H9 (cell line): ENCODE data around the gene ROBO1. TPM values are rescaled to one million over a fixed set of nuclear protein-coding genes. Genes with fewer than 3 reads are reported as not detected.

Source experiments
- DNase-seq: peaks from one replicate; pipeline ENCODE4 v3.0.0-alpha.2; 2017
- H2AFZ ChIP-seq: one replicate; pipeline ENCODE4 v1.6.1; 2013; ENCODE audit warnings: mild to moderate bottlenecking, low read length, control low read depth, moderate library complexity
- H2AK5ac ChIP-seq: 2 replicates; pipeline ENCODE4 v1.6.1; 2013; ENCODE audit warnings: low read length, control low read depth, mixed read lengths; ENCODE audit not compliant: insufficient read length
- H2BK120ac ChIP-seq: one replicate; pipeline ENCODE4 v1.6.1; 2013; ENCODE audit warnings: low read depth, mild to moderate bottlenecking, low read length, control low read depth, inconsistent platforms; ENCODE audit not compliant: poor library complexity, severe bottlenecking
- H2BK12ac ChIP-seq: 2 replicates; pipeline ENCODE4 v1.6.1; 2013; ENCODE audit warnings: low read length, control low read depth, mixed read lengths, low read depth; ENCODE audit not compliant: insufficient read length
- H2BK15ac ChIP-seq: 2 replicates; pipeline ENCODE4 v1.6.1; 2013; ENCODE audit warnings: low read depth, low read length, control low read depth
- H2BK20ac ChIP-seq: one replicate; pipeline ENCODE4 v1.6.1; 2013; ENCODE audit warnings: low read depth, mild to moderate bottlenecking, low read length, control low read depth, inconsistent platforms; ENCODE audit not compliant: poor library complexity, severe bottlenecking
- H2BK5ac ChIP-seq: 2 replicates; pipeline ENCODE4 v1.6.1; 2013; ENCODE audit warnings: low read length, control low read depth, mixed read lengths; ENCODE audit not compliant: insufficient read length
- H3K14ac ChIP-seq: 2 replicates; pipeline ENCODE4 v1.6.1; 2013; ENCODE audit warnings: low read length, control low read depth; ENCODE audit not compliant: insufficient read depth
- H3K18ac ChIP-seq: 2 replicates; pipeline ENCODE4 v1.6.1; 2013; ENCODE audit warnings: low read depth, mild to moderate bottlenecking, mixed read lengths, low read length, control low read depth; ENCODE audit not compliant: insufficient read length
- H3K23ac ChIP-seq: 2 replicates; pipeline ENCODE4 v1.6.1; 2013; ENCODE audit warnings: low read length, control low read depth, mixed read lengths, low read depth; ENCODE audit not compliant: insufficient read length
- H3K23me2 ChIP-seq: 2 replicates; pipeline ENCODE4 v1.6.1; 2013; ENCODE audit warnings: low read depth, mild to moderate bottlenecking, mixed read lengths, low read length, control low read depth; ENCODE audit not compliant: insufficient read length, poor library complexity, severe bottlenecking
- H3K27ac ChIP-seq: 2 replicates; pipeline ENCODE4 v1.5.1; 2013; ENCODE audit warnings: low read length, control low read depth, mixed read lengths, low read depth; ENCODE audit not compliant: insufficient read length
- H3K27me3 ChIP-seq: 2 replicates; pipeline ENCODE4 v1.6.1; 2013; ENCODE audit warnings: low read length, control low read depth, inconsistent platforms; ENCODE audit not compliant: insufficient read depth
- H3K4ac ChIP-seq: 2 replicates; pipeline ENCODE4 v1.6.1; 2013; ENCODE audit warnings: low read depth, mild to moderate bottlenecking, control low read depth, inconsistent platforms, low read length, moderate library complexity
- H3K4me1 ChIP-seq: 2 replicates; pipeline ENCODE4 v1.6.1; 2013; ENCODE audit warnings: low read length, control low read depth, inconsistent platforms; ENCODE audit not compliant: insufficient read depth
- H3K4me2 ChIP-seq: 2 replicates; pipeline ENCODE4 v1.6.1; 2013; ENCODE audit warnings: low read length, control low read depth, mixed read lengths; ENCODE audit not compliant: insufficient read length, insufficient read depth
- H3K56ac ChIP-seq: 2 replicates; pipeline ENCODE4 v1.6.1; 2013; ENCODE audit warnings: low read depth, mild to moderate bottlenecking, mixed read lengths, low read length, control low read depth; ENCODE audit not compliant: insufficient read length
- H3K79me1 ChIP-seq: 2 replicates; pipeline ENCODE4 v1.6.1; 2013; ENCODE audit warnings: low read depth, mild to moderate bottlenecking, moderate library complexity, low read length, control low read depth, inconsistent platforms; ENCODE audit not compliant: insufficient read depth, poor library complexity, severe bottlenecking
- H3K79me2 ChIP-seq: 2 replicates; pipeline ENCODE4 v1.6.1; 2013; ENCODE audit warnings: low read length, control low read depth, inconsistent platforms; ENCODE audit not compliant: insufficient read depth
- H3K9ac ChIP-seq: 2 replicates; pipeline ENCODE4 v1.6.1; 2013; ENCODE audit warnings: low read length, control low read depth, mixed read lengths; ENCODE audit not compliant: insufficient read length; ENCODE audit errors: extremely low read depth
- H3K9me3 ChIP-seq: one replicate; pipeline ENCODE4 v1.6.1; 2013; ENCODE audit warnings: low read depth, low read length, inconsistent platforms; ENCODE audit not compliant: control insufficient read depth
- H3T11ph ChIP-seq: one replicate; pipeline ENCODE4 v1.6.1; 2013; ENCODE audit warnings: mild to moderate bottlenecking, low read length, control low read depth, inconsistent platforms
- H4K20me1 ChIP-seq: one replicate; pipeline ENCODE4 v1.6.1; 2013; ENCODE audit not compliant: control insufficient read depth, insufficient read length, insufficient read depth
- H4K5ac ChIP-seq: 2 replicates; pipeline ENCODE4 v1.6.1; 2013; ENCODE audit warnings: low read depth, mild to moderate bottlenecking, mixed read lengths, low read length, control low read depth; ENCODE audit not compliant: insufficient read length
- H4K8ac ChIP-seq: replicated peaks from 2 replicates; pipeline ENCODE4 v1.6.1; 2013; ENCODE audit warnings: low read length, control low read depth, mixed read lengths, low read depth; ENCODE audit not compliant: insufficient read length
- H4K91ac ChIP-seq: 2 replicates; pipeline ENCODE4 v1.6.1; 2013; ENCODE audit warnings: low read depth, mild to moderate bottlenecking, moderate library complexity, mixed read lengths, low read length, control low read depth; ENCODE audit not compliant: insufficient read length
- H3K27ac Mint-ChIP-seq, 3 experiments: 2 replicates in 2 of 3; 3 replicates in 1 of 3; pipeline ENCODE4 v1.8.0; 2020 to 2021; ENCODE audit warnings: mixed read lengths in 3 of 3, mild to moderate bottlenecking in 1 of 3, moderate library complexity in 1 of 3
- H3K27me3 Mint-ChIP-seq: 2 replicates; pipeline ENCODE4 v1.8.0; 2021; ENCODE audit warnings: low read depth, mild to moderate bottlenecking, moderate library complexity, mixed read lengths
- H3K36me3 Mint-ChIP-seq, 3 experiments: 2 replicates in 2 of 3; 3 replicates in 1 of 3; pipeline ENCODE4 v1.8.0; 2020 to 2021; ENCODE audit warnings: low read depth in 3 of 3, mixed read lengths in 3 of 3; ENCODE audit not compliant: insufficient read depth in 1 of 3
- H3K4me1 Mint-ChIP-seq, 2 experiments: 2 replicates each; pipeline ENCODE4 v1.8.0; 2020; ENCODE audit warnings: mixed read lengths in 2 of 2
- H3K4me3 Mint-ChIP-seq, 2 experiments: 2 replicates in 1 of 2; 3 replicates in 1 of 2; pipeline ENCODE4 v1.8.0; 2020 to 2021; ENCODE audit warnings: mild to moderate bottlenecking in 2 of 2, mixed read lengths in 2 of 2, moderate library complexity in 1 of 2
- H3K9me3 Mint-ChIP-seq, 2 experiments: 2 replicates in 1 of 2; 3 replicates in 1 of 2; pipeline ENCODE4 v1.8.0; 2020; ENCODE audit warnings: mild to moderate bottlenecking in 2 of 2, mixed read lengths in 2 of 2, moderate library complexity in 1 of 2
- whole genome bisulfite sequencing: extraction: QIAGEN DNeasy Blood & Tissue Kit; methylation state at CpG from one replicate; pipeline ENCODE4 v1.1.7; 2013; ENCODE audit warnings: missing lambda C conversion rate, low lambda C conversion rate, mixed read lengths; ENCODE audit not compliant: insufficient read length; ENCODE audit errors: extremely low coverage; 5-methylcytosine and 5-hydroxymethylcytosine counted together
- total RNA-seq: library from RNA; stranded (reverse); gene quantifications from 2 replicates; pipeline ENCODE4 v1.2.1, GENCODE V29; 2021
- TF ChIP-seq, protein P1 (sequence below): fragments of 200-600 bp; sonication (generic); conservative IDR thresholded peaks from 3 replicates; pipeline ENCODE4 v1.8.0; 2021; ENCODE audit warnings: antibody characterized with exemption, mild to moderate bottlenecking

Gene ROBO1
- total RNA-seq, 1 experiment from 2014 or later = 62.7 TPM

GRCh38 chr3:79184251-79184650 is 583.5 kb downstream of the ROBO1 start:
- Mint-ChIP-seq H3K27me3 (no peaks in the 10 kb centered on the region), H3K27ac (no peak overlapping the region), H3K36me3 (no peaks in the 10 kb centered on the region), H3K9me3 (no peaks in the 10 kb centered on the region), H3K4me1 (peaks cover 2 to 6% of the 10 kb centered on the region in 2 experiments; a peak in 3 of 4 replicates), H3K4me3 (no peak overlapping the region)
- Histone ChIP-seq H3K56ac (no peak overlapping the region), H3K4ac (no peak overlapping the region), H2BK12ac (no peak overlapping the region), H3K18ac (no peak overlapping the region), H2BK15ac (no peak overlapping the region), H3K79me1 (no peaks in the 10 kb centered on the region), H3K23ac (no peak overlapping the region), H3K4me1 (no peaks in the 10 kb centered on the region), H2AK5ac (no peak overlapping the region), H3K4me2 (no peak overlapping the region), H2BK20ac (no peak overlapping the region), H3T11ph (no peak overlapping the region), H4K20me1 (no peaks in the 10 kb centered on the region), H3K27me3 (no peaks in the 10 kb centered on the region), H4K91ac (no peak overlapping the region), H4K8ac (no peak overlapping the region), H3K79me2 (no peaks in the 10 kb centered on the region), H3K14ac (no peak overlapping the region), H3K9ac (no peak overlapping the region), H3K23me2 (no peaks in the 10 kb centered on the region), H2BK120ac (no peak overlapping the region), H3K9me3 (no peaks in the 10 kb centered on the region), H2BK5ac (no peak overlapping the region), H2AFZ (no peak overlapping the region), H4K5ac (no peak overlapping the region), H3K27ac (no peak overlapping the region)
- TF ChIP-seq, protein P1, sequence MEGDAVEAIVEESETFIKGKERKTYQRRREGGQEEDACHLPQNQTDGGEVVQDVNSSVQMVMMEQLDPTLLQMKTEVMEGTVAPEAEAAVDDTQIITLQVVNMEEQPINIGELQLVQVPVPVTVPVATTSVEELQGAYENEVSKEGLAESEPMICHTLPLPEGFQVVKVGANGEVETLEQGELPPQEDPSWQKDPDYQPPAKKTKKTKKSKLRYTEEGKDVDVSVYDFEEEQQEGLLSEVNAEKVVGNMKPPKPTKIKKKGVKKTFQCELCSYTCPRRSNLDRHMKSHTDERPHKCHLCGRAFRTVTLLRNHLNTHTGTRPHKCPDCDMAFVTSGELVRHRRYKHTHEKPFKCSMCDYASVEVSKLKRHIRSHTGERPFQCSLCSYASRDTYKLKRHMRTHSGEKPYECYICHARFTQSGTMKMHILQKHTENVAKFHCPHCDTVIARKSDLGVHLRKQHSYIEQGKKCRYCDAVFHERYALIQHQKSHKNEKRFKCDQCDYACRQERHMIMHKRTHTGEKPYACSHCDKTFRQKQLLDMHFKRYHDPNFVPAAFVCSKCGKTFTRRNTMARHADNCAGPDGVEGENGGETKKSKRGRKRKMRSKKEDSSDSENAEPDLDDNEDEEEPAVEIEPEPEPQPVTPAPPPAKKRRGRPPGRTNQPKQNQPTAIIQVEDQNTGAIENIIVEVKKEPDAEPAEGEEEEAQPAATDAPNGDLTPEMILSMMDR = no peak
- no CpG with 5 or more reads among the region's 3 CpGs for WGBS
- DNase-seq = no peak
